GM12892 (cell line): ENCODE results near the gene ADAMTS2.

Experiments used
- POLR2A ChIP-seq: IDR thresholded peaks from 2 replicates; pipeline ENCODE4 v1.6.1; 2011; ENCODE audit warnings: low read depth, low read length, control low read depth
- POLR2AphosphoS5 ChIP-seq: IDR thresholded peaks from 2 replicates; pipeline ENCODE4 v1.6.1; 2011; ENCODE audit warnings: low read depth, low read length, control low read depth
- TAF1 ChIP-seq: IDR thresholded peaks from 2 replicates; pipeline ENCODE4 v1.6.1; 2011; ENCODE audit warnings: low read depth, mild to moderate bottlenecking, control low read depth, low read length, borderline replicate concordance

DNA sequence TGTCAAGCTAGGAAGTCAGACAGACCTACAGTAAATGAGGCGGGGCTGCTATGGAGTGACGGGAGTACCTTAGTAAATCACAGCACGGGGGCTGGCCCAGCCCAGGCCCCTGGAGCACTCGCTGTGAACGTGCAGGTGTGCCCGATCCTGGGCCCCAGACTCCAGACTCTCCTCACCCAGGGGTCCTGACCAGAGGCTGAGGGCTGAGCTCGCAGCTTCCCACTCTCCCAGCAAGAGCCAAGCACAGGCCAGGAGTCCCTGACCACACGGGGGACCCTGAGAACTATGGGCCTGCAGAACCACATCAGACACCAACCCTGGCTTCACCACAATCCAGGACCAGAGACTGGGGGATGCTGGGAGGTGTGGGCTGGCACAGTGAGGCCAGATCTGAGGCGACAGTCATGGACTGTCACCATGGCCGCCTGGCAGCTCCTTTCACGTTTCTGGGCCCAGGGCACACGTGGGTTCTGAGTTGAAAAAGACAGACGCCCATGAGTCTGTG, 73.4 kb downstream of the ADAMTS2 start:
- TF ChIP-seq TAF1 (no peak), POLR2A (no peak), POLR2AphosphoS5 (no peak)
